H1 (cell line): Measurements from ENCODE around the gene PDE2A. TPM values are rescaled to one million over a fixed set of nuclear protein-coding genes. Genes with fewer than 3 reads are reported as not detected.

Source experiments
- CTCF ChIA-PET: fragments of 300-600 bp; sonication (Branson Sonifier 250); formaldehyde crosslinking; loops from one replicate; lab custom pipeline; 2021; ENCODE audit not compliant: partially characterized antibody; lab: Charles Lee
- POLR2A ChIA-PET: fragments of 300-600 bp; sonication (Branson Sonifier 250); formaldehyde crosslinking; loops from one replicate; lab custom pipeline; 2021; ENCODE audit warnings: inconsistent platforms; ENCODE audit not compliant: partially characterized antibody; lab: Charles Lee
- DNase-seq, 2 experiments: peaks; one replicate each; pipeline versions ENCODE4 v3.0.0 to v3.0.0-alpha.2; 2010 to 2022; ENCODE audit warnings: low spot score in 2 of 2, low read depth in 1 of 2, mixed read lengths in 1 of 2
- FAIRE-seq: peaks from 2 replicates; lab custom pipeline; 2011; peaks lifted over from hg19 to GRCh38; lab: Jason Lieb, UNC
- H2AFZ ChIP-seq: 2 replicates; pipeline ENCODE4 v1.8.1; 2012; ENCODE audit warnings: low read length, inconsistent platforms
- H2AK5ac ChIP-seq: 2 replicates; pipeline ENCODE4 v1.6.1; 2013; ENCODE audit warnings: low read depth, low read length
- H2BK120ac ChIP-seq: replicated peaks from 2 replicates; pipeline ENCODE3; 2013; ENCODE audit warnings: low read depth, low read length, inconsistent platforms
- H2BK12ac ChIP-seq: 2 replicates; pipeline ENCODE4 v1.6.1; 2013; ENCODE audit warnings: low read depth, low read length
- H2BK15ac ChIP-seq: 2 replicates; pipeline ENCODE4 v1.6.1; 2013; ENCODE audit warnings: low read length
- H2BK20ac ChIP-seq: 2 replicates; pipeline ENCODE4 v1.6.1; 2013; ENCODE audit warnings: low read length
- H2BK5ac ChIP-seq: 2 replicates; pipeline ENCODE4 v1.6.1; 2013; ENCODE audit warnings: low read depth, low read length
- H3K14ac ChIP-seq: 2 replicates; pipeline ENCODE4 v1.6.1; 2013; ENCODE audit warnings: inconsistent platforms; ENCODE audit not compliant: insufficient read length
- H3K18ac ChIP-seq: 2 replicates; pipeline ENCODE4 v1.6.1; 2013; ENCODE audit warnings: low read length; ENCODE audit errors: extremely low read depth
- H3K23ac ChIP-seq: 2 replicates; pipeline ENCODE4 v1.6.1; 2013; ENCODE audit warnings: inconsistent platforms; ENCODE audit not compliant: insufficient read length
- H3K23me2 ChIP-seq: 2 replicates; pipeline ENCODE4 v1.6.1; 2013; ENCODE audit warnings: low read depth, low read length
- H3K27ac ChIP-seq: 2 replicates; pipeline ENCODE4 v1.6.1; 2011; ENCODE audit warnings: low read depth, low read length, inconsistent platforms
- H3K27me3 ChIP-seq, 4 experiments: replicated peaks in 1 of 4; 1 replicate in 1 of 4; 2 replicates in 3 of 4; pipeline versions ENCODE4 v1.6.1 to v1.8.1; 2011 to 2013; ENCODE audit warnings: low read length in 3 of 4, mild to moderate bottlenecking in 3 of 4, inconsistent platforms in 2 of 4, mixed read lengths in 2 of 4, moderate library complexity in 1 of 4; ENCODE audit not compliant: control insufficient read depth in 3 of 4, insufficient read depth in 3 of 4; ENCODE audit errors: extremely low read depth in 1 of 4
- H3K36me3 ChIP-seq, 4 experiments: 2 replicates each; pipeline versions ENCODE4 v1.6.1 to v1.8.1; 2011 to 2013; ENCODE audit warnings: mild to moderate bottlenecking in 4 of 4, low read length in 3 of 4, moderate library complexity in 2 of 4, control low read depth in 1 of 4, inconsistent platforms in 1 of 4; ENCODE audit not compliant: insufficient read depth in 4 of 4, control insufficient read depth in 2 of 4
- H3K4ac ChIP-seq: replicated peaks from 2 replicates; pipeline ENCODE3; 2013; ENCODE audit warnings: low read length, low read depth, mixed read lengths, inconsistent platforms; ENCODE audit not compliant: insufficient read length
- H3K4me1 ChIP-seq, 4 experiments: replicated peaks in 1 of 4; 1 replicate in 1 of 4; 2 replicates in 3 of 4; pipeline versions ENCODE4 v1.6.1 to v1.8.1; 2011 to 2013; ENCODE audit warnings: low read length in 3 of 4, inconsistent platforms in 2 of 4, mixed read lengths in 1 of 4; ENCODE audit not compliant: insufficient read depth in 4 of 4, control insufficient read depth in 3 of 4
- H3K4me2 ChIP-seq, 2 experiments: 2 replicates each; pipeline versions ENCODE4 v1.6.1 to v1.8.1; 2011 to 2013; ENCODE audit warnings: low read depth in 2 of 2, low read length in 2 of 2, control low read depth in 1 of 2, inconsistent platforms in 1 of 2, mild to moderate bottlenecking in 1 of 2; ENCODE audit not compliant: insufficient read depth in 1 of 2
- H3K4me3 ChIP-seq, 4 experiments: fragments of 200-600, 300-600 bp in 1 of 4; sonication (generic), shearing (Covaris generic), sonication (Bioruptor Twin) in 1 of 4; 2 replicates each; pipeline versions ENCODE4 v1.5.1 to v1.8.1; 2011 to 2016; ENCODE audit warnings: low read length in 4 of 4, low read depth in 3 of 4, control low read depth in 2 of 4, inconsistent platforms in 2 of 4, mild to moderate bottlenecking in 2 of 4, mixed read lengths in 1 of 4, moderate library complexity in 1 of 4; ENCODE audit not compliant: insufficient read depth in 2 of 4; ENCODE audit errors: extremely low read depth in 1 of 4
- H3K56ac ChIP-seq: replicated peaks from 2 replicates; pipeline ENCODE3; 2013; ENCODE audit warnings: low read depth, mild to moderate bottlenecking, mixed read lengths, low read length, inconsistent platforms; ENCODE audit not compliant: insufficient read length
- H3K79me1 ChIP-seq: 2 replicates; pipeline ENCODE4 v1.6.1; 2013; ENCODE audit warnings: low read depth, low read length, control low read depth
- H3K79me2 ChIP-seq, 2 experiments: 2 replicates each; pipeline versions ENCODE4 v1.6.1 to v1.8.1; 2012 to 2013; ENCODE audit warnings: low read length in 2 of 2, mild to moderate bottlenecking in 2 of 2, inconsistent platforms in 1 of 2; ENCODE audit not compliant: insufficient read depth in 2 of 2, control insufficient read depth in 1 of 2
- H3K9ac ChIP-seq, 4 experiments: replicated peaks in 1 of 4; 1 replicate in 1 of 4; 2 replicates in 3 of 4; pipeline versions ENCODE4 v1.6.1 to v1.8.1; 2011 to 2013; ENCODE audit warnings: low read depth in 3 of 4, low read length in 3 of 4, control low read depth in 2 of 4, mild to moderate bottlenecking in 2 of 4, moderate library complexity in 2 of 4, inconsistent platforms in 1 of 4; ENCODE audit errors: extremely low read depth in 1 of 4
- H3K9me3 ChIP-seq, 2 experiments: 2 replicates each; pipeline versions ENCODE4 v1.6.1 to v1.8.1; 2012 to 2013; ENCODE audit warnings: mild to moderate bottlenecking in 2 of 2, moderate library complexity in 2 of 2, control low read depth in 1 of 2, inconsistent platforms in 1 of 2, low read depth in 1 of 2, low read length in 1 of 2, mixed read lengths in 1 of 2; ENCODE audit not compliant: insufficient read depth in 2 of 2
- H4K20me1 ChIP-seq, 2 experiments: replicated peaks in 1 of 2; 2 replicates each; pipeline versions ENCODE3 to v1.8.1; 2011 to 2013; ENCODE audit warnings: inconsistent platforms in 2 of 2, low read length in 2 of 2, mild to moderate bottlenecking in 1 of 2; ENCODE audit not compliant: insufficient read depth in 2 of 2, control insufficient read depth in 1 of 2
- H4K5ac ChIP-seq: 2 replicates; pipeline ENCODE4 v1.6.1; 2013; ENCODE audit warnings: low read length, low read depth, mixed read lengths, inconsistent platforms; ENCODE audit not compliant: insufficient read length
- H4K8ac ChIP-seq: 2 replicates; pipeline ENCODE4 v1.8.0; 2013; ENCODE audit warnings: mild to moderate bottlenecking, moderate library complexity, low read length, inconsistent platforms; ENCODE audit not compliant: insufficient read depth; ENCODE audit errors: extremely low read depth
- H4K91ac ChIP-seq: replicated peaks from 2 replicates; pipeline ENCODE3; 2013; ENCODE audit warnings: low read length, mixed read lengths, inconsistent platforms; ENCODE audit not compliant: insufficient read length
- ASH2L ChIP-seq: fragments of 200-600, 300-600 bp; sonication (generic); IDR thresholded peaks from one replicate; pipeline ENCODE4 v1.7.1; 2017; ENCODE audit warnings: low read length
- FOSL1 ChIP-seq: IDR thresholded peaks from 2 replicates; pipeline ENCODE4 v1.6.1; 2011; ENCODE audit warnings: mild to moderate bottlenecking, low read depth, low read length, moderate library complexity; ENCODE audit not compliant: insufficient read depth
- HDAC2 ChIP-seq, 2 experiments: fragments of 300-600 bp in 1 of 2; sonication (generic) in 1 of 2; IDR thresholded peaks; 2 replicates each; pipeline ENCODE4 v1.6.1; 2011 to 2012; ENCODE audit warnings: low read depth in 2 of 2, low read length in 2 of 2, mild to moderate bottlenecking in 2 of 2, moderate library complexity in 2 of 2, borderline replicate concordance in 1 of 2, inconsistent platforms in 1 of 2
- NRF1 ChIP-seq: IDR thresholded peaks from 2 replicates; pipeline ENCODE4 v1.6.1; 2011; ENCODE audit warnings: mild to moderate bottlenecking, low read depth, low read length, improper control_type of control experiment
- SIN3A ChIP-seq, 2 experiments: IDR thresholded peaks in 1 of 2; conservative IDR thresholded peaks in 1 of 2; 2 replicates each; pipeline ENCODE4 v1.6.1; 2011 to 2012; ENCODE audit warnings: low read length in 2 of 2, improper control_type of control experiment in 1 of 2, low read depth in 1 of 2, mild to moderate bottlenecking in 1 of 2
- SP1 ChIP-seq: IDR thresholded peaks from 2 replicates; pipeline ENCODE4 v1.6.1; 2011; ENCODE audit warnings: low read depth, low read length
- TBP ChIP-seq: IDR thresholded peaks from 2 replicates; pipeline ENCODE4 v1.6.1; 2011; ENCODE audit warnings: low read depth, low read length, improper control_type of control experiment
- WGBS, 2 experiments: shearing (Covaris generic) in 1 of 2; methylation state at CpG; one replicate each; pipeline versions ENCODE4 v1.1.6 to v1.1.7; 2013 to 2015; ENCODE audit warnings: low lambda C conversion rate in 2 of 2, mixed read lengths in 2 of 2, inconsistent platforms in 1 of 2, low coverage in 1 of 2, missing lambda C conversion rate in 1 of 2; ENCODE audit not compliant: insufficient replicate concordance in 2 of 2, insufficient coverage in 1 of 2, insufficient read length in 1 of 2; ENCODE audit errors: extremely low coverage in 1 of 2, missing lambda C conversion rate in 1 of 2; 5-methylcytosine and 5-hydroxymethylcytosine counted together
- polyA plus RNA-seq, 7 experiments: library from polyadenylated mRNA; depleted of rRNA in 3 of 7; stranded (reverse) in 5 of 7; unstranded in 2 of 7; fragments of >200 nt in 5 of 7; fragments of 200-250 nt in 2 of 7; gene quantifications; 1 replicate in 5 of 7; 2 replicates in 1 of 7; 4 replicates in 1 of 7; pipeline versions ENCODE4 v1.2.1 to v1.2.3, GENCODE V29; 2011 to 2013; ENCODE audit warnings: missing spikeins in 2 of 7, mixed read lengths in 2 of 7
- total RNA-seq: library from RNA; stranded (reverse); fragmentation: NEBNext Ultra II Directional; extraction: Animal tissue kit (Norgen Biotek cat#: 25700); gene quantifications from 2 replicates; pipeline ENCODE4 v1.2.1, GENCODE V29; 2021

The PDE2A gene
- total and polyA plus RNA-seq, 2 of the 8 experiments (the other 6 are each of a cell fraction or from before 2014, with no cell fraction given), result 3.4 to 7.1 TPM

- peaks cover 11 to 40% (median 33%) of the 10 kb centered on the region in 4 experiments for H3K4me1 ChIP-seq
- no peak overlapping the region for H3K9ac ChIP-seq
- peak overlapping the region in 2 of 4 experiments; percentile 10 to 21; a peak in 1 of 8 replicates for H3K4me3 ChIP-seq
- no peak overlapping the region for H3K23ac ChIP-seq
- peaks cover 0 to 2% (median 0%) of the 10 kb centered on the region in 4 experiments; a peak in 1 of 8 replicates for H3K36me3 ChIP-seq
- H3K4ac ChIP-seq, result peak overlapping the region; percentile 87
- peak overlapping the region; percentile 77; the same call in 1 of the 2 replicates for H2BK5ac ChIP-seq
- no peaks in the 10 kb centered on the region for H3K9me3 ChIP-seq
- TF ChIP-seq NRF1 (no peak), TBP (0 out of 2 replicates have a peak, but pooled peaks have one; percentile 13), SIN3A (conservative IDR thresholded peaks at IDR 0.05 in 1 of 2, IDR thresholded peaks at IDR 0.05 in 1 of 2; ENCODE audit: low read depth in 1 of 2, low read length in 2 of 2) (peak in 1 of 2 experiments; percentile 25; a peak in 1 of 4 replicates), SP1 (no peak), FOSL1 (no peak), ASH2L (peak; percentile 22), HDAC2 (IDR thresholded peaks at IDR 0.05; ENCODE audit: borderline replicate concordance in 1 of 2, low read depth in 2 of 2, low read length in 2 of 2) (0 out of 4 replicates have a peak, but pooled peaks of 1 of the 2 experiments have one; percentile 40)
- H3K27me3 ChIP-seq, result no peaks in the 10 kb centered on the region
- H2BK120ac ChIP-seq, result no peak overlapping the region
- CTCF ChIA-PET, result interaction anchor here (0.7 to 2.4 kb wide), 7 partner anchors 11 to 110 kb away, joined by 3 to 9 read pairs (median 4); no protein-coding TSS in a partner anchor
- H4K8ac ChIP-seq, result peak overlapping the region; percentile 65
- H3K79me2 ChIP-seq, result no peaks in the 10 kb centered on the region
- H4K5ac ChIP-seq, result peak overlapping the region; percentile 1
- peaks cover 2% of the 10 kb centered on the region; the same call in 1 of the 2 replicates for H3K23me2 ChIP-seq
- peak; percentile 48 for FAIRE-seq
- no peak overlapping the region for H2AK5ac ChIP-seq
- 69% methylated on average over 12 of the region's 12 CpGs; no CpG with 5 or more reads in 1 of the 2 experiments for WGBS, 2 experiments
- no peak overlapping the region for H3K27ac ChIP-seq
- peak overlapping the region; percentile 75; the same call in 1 of the 2 replicates for H2BK12ac ChIP-seq
- H2BK20ac ChIP-seq, result no peak overlapping the region
- H3K14ac ChIP-seq, result no peak overlapping the region
- no peaks in the 10 kb centered on the region; the same call in 1 of the 2 replicates for H3K79me1 ChIP-seq
- DNase-seq, result no peak
- no peak overlapping the region for H2AFZ ChIP-seq
- peaks cover 1 to 12% of the 10 kb centered on the region in 2 experiments for H4K20me1 ChIP-seq
- peak overlapping the region; percentile 81 for H3K18ac ChIP-seq
- H3K56ac ChIP-seq, result no peak overlapping the region
- H3K4me2 ChIP-seq, result peak overlapping the region; percentile 59 to 63
- H2BK15ac ChIP-seq, result peak overlapping the region; percentile 81; the same call in 1 of the 2 replicates
- POLR2A ChIA-PET, result interaction anchor here (0.9 kb wide), 1 partner anchor 16 kb away, joined by 3 read pairs; no protein-coding TSS in a partner anchor
- H4K91ac ChIP-seq, result peak overlapping the region; percentile 56
Measured at GRCh38 chr11:72705442-72706365, 31.5 kb upstream of the PDE2A start.
